B cell (primary cell): Measurements from ENCODE around the gene GAP43. TPM values are rescaled to one million over a fixed set of nuclear protein-coding genes. Genes with fewer than 3 reads are reported as not detected.

Source experiments
- ATAC-seq: fragments of 200-7000 bp; cut with Tn5 transposase; one replicate; pipeline ENCODE4 v1.10.0; 2021; ENCODE audit warnings: low read depth, mild to moderate bottlenecking, moderate number of reproducible peaks, moderate library complexity
- CTCF ChIA-PET: fragments of 350-600 bp; sonication (Branson Sonifier 250); formaldehyde crosslinking; loops from one replicate; lab custom pipeline; 2021; ENCODE audit warnings: antibody characterized with exemption, inconsistent platforms; lab: Charles Lee
- POLR2A ChIA-PET: fragments of 350-600 bp; sonication (Branson Sonifier 250); formaldehyde crosslinking; loops from one replicate; lab custom pipeline; 2021; ENCODE audit warnings: antibody characterized with exemption; lab: Charles Lee
- DNase-seq: peaks from one replicate; pipeline ENCODE4 v3.0.0; 2013
- H2AFZ ChIP-seq: 2 replicates; pipeline ENCODE4 v1.6.1; 2012; ENCODE audit warnings: mild to moderate bottlenecking, low read depth, low read length; ENCODE audit not compliant: insufficient read depth, poor library complexity, severe bottlenecking
- H3K27ac ChIP-seq, 2 donors: 1 replicate in 1 of 2; 2 replicates in 1 of 2; pipeline ENCODE4 v1.5.1; 2012 to 2013; ENCODE audit warnings: low read length in 2 of 2, mild to moderate bottlenecking in 2 of 2, moderate library complexity in 1 of 2
- H3K27me3 ChIP-seq, 4 experiments: fragments of 200-600 bp in 1 of 4; sonication (generic) in 1 of 4; replicated peaks in 1 of 4; 1 replicate in 2 of 4; 2 replicates in 2 of 4; pipeline versions ENCODE4 v1.6.1 to v1.7.0; 2013 to 2016; ENCODE audit warnings: low read length in 3 of 4, mild to moderate bottlenecking in 2 of 4, mixed read lengths in 1 of 4, moderate library complexity in 1 of 4; ENCODE audit not compliant: insufficient read depth in 4 of 4, control insufficient read depth in 3 of 4; ENCODE audit errors: control extremely low read depth in 1 of 4
- H3K36me3 ChIP-seq, 2 experiments: replicated peaks in 1 of 2; 1 replicate in 1 of 2; 2 replicates in 1 of 2; pipeline versions ENCODE4 v1.6.1 to v1.7.1; 2013; ENCODE audit warnings: low read length in 1 of 2; ENCODE audit not compliant: insufficient read depth in 2 of 2, control insufficient read depth in 1 of 2; ENCODE audit errors: control extremely low read depth in 1 of 2, extremely low read depth in 1 of 2
- H3K4me1 ChIP-seq, 2 donors: fragments of 200-600 bp in 1 of 2; sonication (generic) in 1 of 2; 1 replicate in 1 of 2; 2 replicates in 1 of 2; pipeline versions ENCODE4 v1.5.1 to v1.6.1; 2013 to 2017; ENCODE audit warnings: low read length in 2 of 2; ENCODE audit not compliant: control insufficient read depth in 2 of 2, insufficient read depth in 2 of 2
- H3K4me2 ChIP-seq: replicated peaks from 2 replicates; pipeline ENCODE3; 2012; ENCODE audit warnings: mild to moderate bottlenecking, low read depth, low read length; ENCODE audit not compliant: poor library complexity, severe bottlenecking
- H3K4me3 ChIP-seq, 5 experiments: fragments of 200-600 bp in 1 of 5; sonication (generic) in 1 of 5; 1 replicate in 3 of 5; 2 replicates in 2 of 5; pipeline versions ENCODE4 v1.5.1 to v1.7.0; 2011 to 2016; ENCODE audit warnings: low read length in 4 of 5, mild to moderate bottlenecking in 4 of 5, low read depth in 2 of 5, control low read depth in 1 of 5, moderate library complexity in 1 of 5; ENCODE audit not compliant: insufficient read depth in 1 of 5; ENCODE audit errors: control extremely low read depth in 1 of 5, extremely low read depth in 1 of 5
- H3K79me2 ChIP-seq: fragments of 200-600 bp; sonication (generic); one replicate; pipeline ENCODE4 v1.6.0; 2016; ENCODE audit warnings: low read length; ENCODE audit not compliant: control insufficient read depth, insufficient read depth
- H3K9ac ChIP-seq: fragments of 200-600 bp; sonication (generic); 2 replicates; pipeline ENCODE4 v1.6.1; 2017; ENCODE audit warnings: mild to moderate bottlenecking, low read length, moderate library complexity
- H3K9me3 ChIP-seq, 3 donors: one replicate each; pipeline versions ENCODE4 v1.6.1 to v1.7.1; 2013; ENCODE audit warnings: low read length in 2 of 3; ENCODE audit not compliant: control insufficient read depth in 2 of 3, insufficient read depth in 1 of 3; ENCODE audit errors: control extremely low read depth in 1 of 3
- H4K20me1 ChIP-seq: 2 replicates; pipeline ENCODE4 v1.6.0; 2012; ENCODE audit warnings: mild to moderate bottlenecking, low read length; ENCODE audit not compliant: insufficient read depth, control insufficient read depth, poor library complexity, severe bottlenecking
- H3K27ac Mint-ChIP-seq: one replicate; pipeline ENCODE4 v1.8.0; 2021; ENCODE audit warnings: mixed read lengths
- H3K27me3 Mint-ChIP-seq: one replicate; pipeline ENCODE4 v1.8.0; 2021; ENCODE audit warnings: mixed read lengths
- H3K4me1 Mint-ChIP-seq: one replicate; pipeline ENCODE4 v1.8.0; 2021; ENCODE audit warnings: mixed read lengths
- H3K4me3 Mint-ChIP-seq: one replicate; pipeline ENCODE4 v1.8.0; 2021; ENCODE audit warnings: mixed read lengths
- H3K9me3 Mint-ChIP-seq: one replicate; pipeline ENCODE4 v1.8.0; 2022; ENCODE audit warnings: mixed read lengths; ENCODE audit not compliant: insufficient read depth
- EZH2 ChIP-seq: IDR thresholded peaks from 2 replicates; pipeline ENCODE4 v1.6.1; 2012; ENCODE audit warnings: borderline replicate concordance, low read depth, mild to moderate bottlenecking, moderate library complexity, low read length; ENCODE audit not compliant: insufficient read depth, poor library complexity, severe bottlenecking
- WGBS: methylation state at CpG from one replicate; pipeline ENCODE4 v1.1.5; 2013; ENCODE audit warnings: missing lambda C conversion rate; ENCODE audit not compliant: insufficient coverage; 5-methylcytosine and 5-hydroxymethylcytosine counted together
- intact Hi-C: fragments of 100-400 bp; cut with micrococcal nuclease; formaldehyde crosslinking; loops from one replicate; pipeline ENCODE4 v1.10.0; 2022
- polyA plus RNA-seq: library from polyadenylated mRNA; depleted of rRNA; stranded (reverse); fragments of >200 nt; gene quantifications from 2 replicates; pipeline ENCODE4 v1.2.3, GENCODE V29; 2012
- total RNA-seq, 2 donors: library from RNA; stranded (reverse); fragments of 120-200 nt in 1 of 2; gene quantifications; 1 replicate in 1 of 2; 2 replicates in 1 of 2; pipeline versions ENCODE4 v1.2.3 to v1.2.4, GENCODE V29; 2013 to 2022
- TF ChIP-seq, protein P1 (sequence below): fragments of 200-600 bp; IDR thresholded peaks from one replicate; pipeline ENCODE4 v1.8.0; 2022; ENCODE audit warnings: antibody characterized with exemption, mild to moderate bottlenecking

The GAP43 gene
- total and polyA plus RNA-seq, 2 donors (not counting 1 experiment from before 2014, with no cell fraction given): 0.04 TPM; not detected in 1

DNA sequence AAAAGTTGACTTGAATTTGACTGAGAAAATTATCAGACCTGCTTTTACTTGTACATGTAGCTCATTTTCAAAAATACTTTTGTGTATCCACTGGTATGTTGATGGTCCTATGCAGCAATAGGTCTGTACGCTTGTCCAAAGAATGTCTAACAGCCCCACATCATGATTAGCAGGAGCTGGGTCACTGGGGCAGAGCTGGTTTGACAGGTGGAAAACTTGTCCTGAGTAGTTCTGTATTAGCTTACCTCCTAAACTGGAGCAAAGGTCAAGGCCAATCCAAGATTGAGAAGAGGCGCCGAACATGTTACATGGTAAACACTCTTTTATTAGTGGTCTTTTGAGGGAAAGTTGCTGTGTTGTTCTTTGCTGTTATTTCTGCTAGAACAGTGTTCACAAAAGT, 50.6 kb downstream of the GAP43 start:
- WGBS: no CpG with 5 or more reads among the region's 3 CpGs
- CTCF ChIA-PET: interaction anchor here (0.7 kb wide), 1 partner anchor 13 kb away, joined by 3 read pairs; no protein-coding TSS in a partner anchor
- TF ChIP-seq, protein P1, sequence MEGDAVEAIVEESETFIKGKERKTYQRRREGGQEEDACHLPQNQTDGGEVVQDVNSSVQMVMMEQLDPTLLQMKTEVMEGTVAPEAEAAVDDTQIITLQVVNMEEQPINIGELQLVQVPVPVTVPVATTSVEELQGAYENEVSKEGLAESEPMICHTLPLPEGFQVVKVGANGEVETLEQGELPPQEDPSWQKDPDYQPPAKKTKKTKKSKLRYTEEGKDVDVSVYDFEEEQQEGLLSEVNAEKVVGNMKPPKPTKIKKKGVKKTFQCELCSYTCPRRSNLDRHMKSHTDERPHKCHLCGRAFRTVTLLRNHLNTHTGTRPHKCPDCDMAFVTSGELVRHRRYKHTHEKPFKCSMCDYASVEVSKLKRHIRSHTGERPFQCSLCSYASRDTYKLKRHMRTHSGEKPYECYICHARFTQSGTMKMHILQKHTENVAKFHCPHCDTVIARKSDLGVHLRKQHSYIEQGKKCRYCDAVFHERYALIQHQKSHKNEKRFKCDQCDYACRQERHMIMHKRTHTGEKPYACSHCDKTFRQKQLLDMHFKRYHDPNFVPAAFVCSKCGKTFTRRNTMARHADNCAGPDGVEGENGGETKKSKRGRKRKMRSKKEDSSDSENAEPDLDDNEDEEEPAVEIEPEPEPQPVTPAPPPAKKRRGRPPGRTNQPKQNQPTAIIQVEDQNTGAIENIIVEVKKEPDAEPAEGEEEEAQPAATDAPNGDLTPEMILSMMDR: no peak
- no peak for TF ChIP-seq EZH2

DNA sequence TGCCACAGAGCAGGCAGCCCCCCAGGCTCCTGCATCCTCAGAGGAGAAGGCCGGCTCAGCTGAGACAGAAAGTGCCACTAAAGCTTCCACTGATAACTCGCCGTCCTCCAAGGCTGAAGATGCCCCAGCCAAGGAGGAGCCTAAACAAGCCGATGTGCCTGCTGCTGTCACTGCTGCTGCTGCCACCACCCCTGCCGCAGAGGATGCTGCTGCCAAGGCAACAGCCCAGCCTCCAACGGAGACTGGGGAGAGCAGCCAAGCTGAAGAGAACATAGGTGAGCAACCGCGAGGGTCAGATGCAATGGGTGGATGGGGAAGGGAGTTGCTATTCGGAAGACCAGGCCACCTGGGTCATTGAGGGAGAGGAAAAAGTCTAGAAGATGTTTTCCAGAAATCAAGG, 53.0 kb downstream of the GAP43 start:
- no peak for TF ChIP-seq EZH2
- TF ChIP-seq, protein P1: no peak
- H3K27ac ChIP-seq: no peak overlapping the region
- POLR2A ChIA-PET: no interaction called here

More for the DNA sequence above, 50.6 kb downstream of the GAP43 start:
- Histone ChIP-seq H4K20me1 (no peaks in the 10 kb centered on the region), H3K27ac (no peak overlapping the region), H3K27me3 (peaks cover 0 to 3% (median 2%) of the 10 kb centered on the region in 4 experiments), H3K36me3 (no peaks in the 10 kb centered on the region), H3K4me1 (no peaks in the 10 kb centered on the region), H2AFZ (no peak overlapping the region), H3K79me2 (no peaks in the 10 kb centered on the region), H3K4me3 (no peak overlapping the region), H3K9me3 (no peaks in the 10 kb centered on the region), H3K9ac (no peak overlapping the region), H3K4me2 (no peak overlapping the region)
- H3K27ac Mint-ChIP-seq: no peak overlapping the region
- no peak overlapping the region for H3K4me3 Mint-ChIP-seq
- intact Hi-C loops: no loop called here
- H3K9me3 Mint-ChIP-seq: no peaks in the 10 kb centered on the region
- no peak for ATAC-seq
- no peak for DNase-seq
- POLR2A ChIA-PET: no interaction called here
- H3K27me3 Mint-ChIP-seq: peaks cover 19% of the 10 kb centered on the region
- no peaks in the 10 kb centered on the region for H3K4me1 Mint-ChIP-seq

More for the DNA sequence above, 53.0 kb downstream of the GAP43 start:
- Histone ChIP-seq H3K9me3 (no peaks in the 10 kb centered on the region), H3K9ac (no peak overlapping the region), H3K79me2 (no peaks in the 10 kb centered on the region), H4K20me1 (no peaks in the 10 kb centered on the region), H3K4me3 (no peak overlapping the region), H3K27me3 (peaks cover 0 to 16% (median 9%) of the 10 kb centered on the region in 4 experiments), H2AFZ (no peak overlapping the region), H3K4me1 (no peaks in the 10 kb centered on the region), H3K36me3 (no peaks in the 10 kb centered on the region), H3K4me2 (no peak overlapping the region)
- DNase-seq (no peak), ATAC-seq (no peak)
- H3K4me3 Mint-ChIP-seq: no peak overlapping the region
- CTCF ChIA-PET: interaction anchor here (1.1 kb wide), 1 partner anchor 33 kb away, joined by 3 read pairs; no protein-coding TSS in a partner anchor
- intact Hi-C loops: no loop called here
- no peaks in the 10 kb centered on the region for H3K4me1 Mint-ChIP-seq
- H3K9me3 Mint-ChIP-seq: no peaks in the 10 kb centered on the region
- H3K27me3 Mint-ChIP-seq: peaks cover 36% of the 10 kb centered on the region
- WGBS: 95% methylated on average over 9 of the region's 9 CpGs
- H3K27ac Mint-ChIP-seq: no peak overlapping the region
